ENCODE measurements around the gene LCE2C. TPM values are rescaled to one million over a fixed set of nuclear protein-coding genes. Genes with fewer than 3 reads are reported as not detected.
"Not testable (repeated sequence)": the region's sequence is repeated elsewhere in the genome, so short reads cannot be mapped to it uniquely, and the experiment has no call there.

The LCE2C gene
- total RNA-seq, 1 experiment from 2014 or later, result not detected

DNA sequence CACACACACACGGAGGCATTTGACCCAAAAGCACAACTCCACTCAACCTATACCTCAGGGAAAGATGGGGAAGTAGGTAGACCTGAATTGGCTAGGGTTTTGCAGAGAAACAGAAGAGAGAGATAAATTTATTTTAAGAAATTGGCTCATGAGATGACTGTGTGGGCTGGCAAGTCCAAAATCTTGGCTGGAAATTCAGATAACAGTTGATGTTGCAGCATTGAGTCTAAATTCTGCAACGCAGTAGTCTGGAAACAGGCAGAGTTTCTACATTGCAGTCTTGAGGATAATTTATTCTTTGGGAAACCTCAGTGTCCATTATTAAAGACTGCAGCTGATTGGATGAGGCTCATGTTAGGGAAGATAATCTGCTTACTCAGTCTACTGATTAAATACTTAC is 6.5 kb downstream of the LCE2C start:
- Histone ChIP-seq H3K27me3 (ENCODE audit: control insufficient read depth, insufficient read depth, low read length) (peaks cover 9% of the 10 kb centered on the region; the same call in 1 of the 2 replicates), H3K27ac (ENCODE audit: low read length) (no peak overlapping the region), H3K36me3 (ENCODE audit: control insufficient read depth, insufficient read depth, low read length) (no peaks in the 10 kb centered on the region), H3K4me3 (ENCODE audit: low read depth in 2 of 2, low read length in 2 of 2) (no peak overlapping the region), H3K4me1 (ENCODE audit: control insufficient read depth, insufficient read depth, low read length) (no peaks in the 10 kb centered on the region), H3K9me3 (ENCODE audit: control insufficient read depth, insufficient read depth, low read depth, low read length) (no peaks in the 10 kb centered on the region)
- TF ChIP-seq POLR2AphosphoS5 (IDR thresholded peaks at IDR 0.05; ENCODE audit: low read depth, low read length) (no peak), CTCF (IDR thresholded peaks at IDR 0.05) (no peak), SIN3A (IDR thresholded peaks at IDR 0.05; ENCODE audit: borderline replicate concordance, insufficient read depth, low read depth, low read length) (no peak), TCF7L2 (IDR thresholded peaks at IDR 0.05; ENCODE audit: low read depth, low read length) (no peak)
- TF ChIP-seq, protein P1, sequence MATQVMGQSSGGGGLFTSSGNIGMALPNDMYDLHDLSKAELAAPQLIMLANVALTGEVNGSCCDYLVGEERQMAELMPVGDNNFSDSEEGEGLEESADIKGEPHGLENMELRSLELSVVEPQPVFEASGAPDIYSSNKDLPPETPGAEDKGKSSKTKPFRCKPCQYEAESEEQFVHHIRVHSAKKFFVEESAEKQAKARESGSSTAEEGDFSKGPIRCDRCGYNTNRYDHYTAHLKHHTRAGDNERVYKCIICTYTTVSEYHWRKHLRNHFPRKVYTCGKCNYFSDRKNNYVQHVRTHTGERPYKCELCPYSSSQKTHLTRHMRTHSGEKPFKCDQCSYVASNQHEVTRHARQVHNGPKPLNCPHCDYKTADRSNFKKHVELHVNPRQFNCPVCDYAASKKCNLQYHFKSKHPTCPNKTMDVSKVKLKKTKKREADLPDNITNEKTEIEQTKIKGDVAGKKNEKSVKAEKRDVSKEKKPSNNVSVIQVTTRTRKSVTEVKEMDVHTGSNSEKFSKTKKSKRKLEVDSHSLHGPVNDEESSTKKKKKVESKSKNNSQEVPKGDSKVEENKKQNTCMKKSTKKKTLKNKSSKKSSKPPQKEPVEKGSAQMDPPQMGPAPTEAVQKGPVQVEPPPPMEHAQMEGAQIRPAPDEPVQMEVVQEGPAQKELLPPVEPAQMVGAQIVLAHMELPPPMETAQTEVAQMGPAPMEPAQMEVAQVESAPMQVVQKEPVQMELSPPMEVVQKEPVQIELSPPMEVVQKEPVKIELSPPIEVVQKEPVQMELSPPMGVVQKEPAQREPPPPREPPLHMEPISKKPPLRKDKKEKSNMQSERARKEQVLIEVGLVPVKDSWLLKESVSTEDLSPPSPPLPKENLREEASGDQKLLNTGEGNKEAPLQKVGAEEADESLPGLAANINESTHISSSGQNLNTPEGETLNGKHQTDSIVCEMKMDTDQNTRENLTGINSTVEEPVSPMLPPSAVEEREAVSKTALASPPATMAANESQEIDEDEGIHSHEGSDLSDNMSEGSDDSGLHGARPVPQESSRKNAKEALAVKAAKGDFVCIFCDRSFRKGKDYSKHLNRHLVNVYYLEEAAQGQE (IDR thresholded peaks at IDR 0.05; ENCODE audit: insufficient read depth in 1 of 2, low read depth in 2 of 2, low read length in 1 of 2), result no peak
- ChIA-PET POLR2A (no interaction called here), CTCF (interaction anchor here (0.7 kb wide), 1 partner anchor 28 kb away, joined by 6 read pairs; no protein-coding TSS in a partner anchor)
- ATAC-seq (no peak), DNase-seq (ENCODE audit: low read depth, low spot score) (no peak)
- BruUV-seq (replicated peaks), result no TSS peak
- in situ Hi-C loops (cut with HindIII; ENCODE audit: low pct_unique_long_range_greater_than_20kb, low sequenced_read_pairs), result no loop called here
- intact Hi-C loops (cut with micrococcal nuclease; ENCODE audit: unreplicated experiment), result no loop called here

GRCh38 chr1:152683846-152684245 is 8.8 kb downstream of the LCE2C start:
- TF ChIP-seq, protein P1 (IDR thresholded peaks at IDR 0.05; ENCODE audit: insufficient read depth in 1 of 2, low read depth in 2 of 2, low read length in 1 of 2), result no peak
- TF ChIP-seq TCF7L2 (IDR thresholded peaks at IDR 0.05; ENCODE audit: low read depth, low read length) (no peak), SIN3A (IDR thresholded peaks at IDR 0.05; ENCODE audit: borderline replicate concordance, insufficient read depth, low read depth, low read length) (no peak), CTCF (IDR thresholded peaks at IDR 0.05) (no peak), POLR2AphosphoS5 (IDR thresholded peaks at IDR 0.05; ENCODE audit: low read depth, low read length) (no peak)
- Histone ChIP-seq H3K4me3 (ENCODE audit: low read depth in 2 of 2, low read length in 2 of 2) (no peak overlapping the region), H3K27me3 (ENCODE audit: control insufficient read depth, insufficient read depth, low read length) (peaks cover 2% of the 10 kb centered on the region; the same call in 1 of the 2 replicates), H3K9me3 (ENCODE audit: control insufficient read depth, insufficient read depth, low read depth, low read length) (no peaks in the 10 kb centered on the region), H3K36me3 (ENCODE audit: control insufficient read depth, insufficient read depth, low read length) (no peaks in the 10 kb centered on the region), H3K4me1 (ENCODE audit: control insufficient read depth, insufficient read depth, low read length) (no peaks in the 10 kb centered on the region), H3K27ac (ENCODE audit: low read length) (no peak overlapping the region)
- CTCF ChIA-PET, result no interaction called here
- DNase-seq (ENCODE audit: low read depth, low spot score) (no peak), ATAC-seq (no peak)
- intact Hi-C loops (cut with micrococcal nuclease; ENCODE audit: unreplicated experiment), result no loop called here
- POLR2A ChIA-PET, result no interaction called here
- in situ Hi-C loops (cut with HindIII; ENCODE audit: low pct_unique_long_range_greater_than_20kb, low sequenced_read_pairs), result no loop called here
- BruUV-seq (replicated peaks), result no TSS peak

- H3K27ac ChIP-seq (ENCODE audit: low read length); POLR2A ChIA-PET; intact Hi-C loops (cut with micrococcal nuclease; ENCODE audit: unreplicated experiment); H3K36me3 ChIP-seq (ENCODE audit: control insufficient read depth, insufficient read depth, low read length); in situ Hi-C loops (cut with HindIII; ENCODE audit: low pct_unique_long_range_greater_than_20kb, low sequenced_read_pairs); CTCF ChIA-PET; H3K27me3 ChIP-seq (ENCODE audit: control insufficient read depth, insufficient read depth, low read length); BruUV-seq (replicated peaks); H3K4me1 ChIP-seq (ENCODE audit: control insufficient read depth, insufficient read depth, low read length); H3K4me3 ChIP-seq (ENCODE audit: low read depth in 2 of 2, low read length in 2 of 2); DNase-seq (ENCODE audit: low read depth, low spot score); ATAC-seq; H3K9me3 ChIP-seq (ENCODE audit: control insufficient read depth, insufficient read depth, low read depth, low read length): not testable (repeated sequence)
Measured at GRCh38 chr1:152685823-152686222, 10.7 kb downstream of the LCE2C start, which contains the start of gene LCE2B. Gene LCE2B, plus strand, starts transcription at chr1:152686123. Its CDS starts 721 bp downstream, at chr1:152686844.

Data from Panc1 (cell line).